Rectal smooth muscle tissue (tissue), 1 donor: ENCODE data around the gene NTMT2.
"Not testable (repeated sequence)": the region's sequence is repeated elsewhere in the genome, so short reads cannot be mapped to it uniquely, and the experiment has no call there.

Source experiments
- H3K27ac ChIP-seq: one replicate; pipeline ENCODE4 v1.7.0; 2013; ENCODE audit warnings: low read depth, low read length, inconsistent platforms
- H3K27me3 ChIP-seq: one replicate; pipeline ENCODE4 v1.7.0; 2013; ENCODE audit warnings: low read length; ENCODE audit not compliant: control insufficient read depth, insufficient read depth
- H3K36me3 ChIP-seq: one replicate; pipeline ENCODE4 v1.7.0; 2013; ENCODE audit warnings: low read length; ENCODE audit not compliant: control insufficient read depth, insufficient read depth
- H3K4me1 ChIP-seq: one replicate; pipeline ENCODE4 v1.7.0; 2013; ENCODE audit warnings: low read length; ENCODE audit not compliant: control insufficient read depth, insufficient read depth
- H3K4me3 ChIP-seq: one replicate; pipeline ENCODE4 v1.7.0; 2013; ENCODE audit warnings: low read length
- H3K9ac ChIP-seq: one replicate; pipeline ENCODE4 v1.7.0; 2013; ENCODE audit warnings: low read length

NTMT2 gene

DNA sequence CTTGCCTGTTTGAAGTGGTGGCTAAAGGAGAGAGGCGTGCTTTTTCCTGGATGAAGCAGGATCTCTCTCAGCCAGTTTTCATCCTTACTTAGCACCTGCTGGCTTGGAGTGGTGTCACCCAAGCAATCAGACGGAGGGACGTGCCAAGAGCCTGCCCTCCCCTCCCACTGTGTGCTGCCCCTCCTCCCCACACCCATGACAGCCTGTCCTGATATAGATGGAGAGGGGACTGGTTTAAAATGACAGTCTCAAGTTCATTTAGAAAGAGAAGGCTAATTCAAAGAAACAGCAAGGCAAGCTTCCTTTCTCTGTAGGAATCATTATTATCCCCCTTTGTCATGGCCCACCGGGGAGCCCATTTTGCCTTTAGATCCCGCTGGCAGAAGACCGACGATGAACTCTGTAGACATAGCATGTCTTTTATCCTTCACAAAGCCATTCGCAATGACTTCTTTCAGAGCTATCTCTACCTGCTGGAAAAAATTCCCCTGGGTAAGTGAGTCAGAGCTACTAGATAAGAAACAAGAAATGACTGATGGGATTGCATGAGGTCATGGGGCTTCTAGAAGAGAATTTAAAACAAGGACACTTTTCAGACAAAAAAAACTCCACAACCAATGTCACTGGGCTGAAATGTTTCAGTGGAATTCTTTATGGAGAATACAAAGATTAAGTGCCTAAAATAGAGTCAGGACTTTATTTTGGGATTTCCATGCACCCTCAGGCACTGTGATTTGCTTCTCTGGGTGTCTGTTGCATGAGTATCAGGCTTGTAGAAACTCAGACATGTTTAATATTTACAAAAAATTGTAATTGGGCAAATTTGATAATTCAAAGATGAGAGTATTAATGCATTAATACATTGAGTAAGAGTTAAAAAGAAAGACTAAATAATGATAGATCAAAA, at the start of gene NTMT2:
Gene NTMT2 (plus strand): TSS at position 190 of the 907 bp plus-strand sequence. CDS start 149 bp downstream, at position 339.
- Histone ChIP-seq H3K27me3 (no peaks in the 10 kb centered on the region), H3K9ac (no peak within 1 kb of the TSS), H3K4me3 (no peak within 1 kb of the TSS), H3K27ac (no peak within 1 kb of the TSS), H3K4me1 (no peaks in the 10 kb centered on the region), H3K36me3 (no peaks in the 10 kb centered on the region)

GRCh38 chr1:170095976-170096748, 49.6 kb upstream of the NTMT2 start:
- Histone ChIP-seq H3K36me3 (no peaks in the 10 kb centered on the region), H3K4me1 (no peaks in the 10 kb centered on the region), H3K4me3 (no peak overlapping the region), H3K27ac (no peak overlapping the region), H3K9ac (no peak overlapping the region), H3K27me3 (no peaks in the 10 kb centered on the region)

GRCh38 chr1:170096806-170097340, 48.9 kb upstream of the NTMT2 start:
- Histone ChIP-seq H3K4me3 (no peak overlapping the region), H3K27ac (no peak overlapping the region), H3K9ac (no peak overlapping the region), H3K27me3 (no peaks in the 10 kb centered on the region), H3K4me1 (no peaks in the 10 kb centered on the region), H3K36me3 (no peaks in the 10 kb centered on the region)

GRCh38 chr1:170097449-170097948, 48.3 kb upstream of the NTMT2 start:
- Histone ChIP-seq H3K36me3 (no peaks in the 10 kb centered on the region), H3K4me3 (no peak overlapping the region), H3K27ac (no peak overlapping the region), H3K4me1 (no peaks in the 10 kb centered on the region), H3K9ac (no peak overlapping the region), H3K27me3 (no peaks in the 10 kb centered on the region)

GRCh38 chr1:170113140-170113539, 32.6 kb upstream of the NTMT2 start:
- H3K36me3 ChIP-seq, H3K4me1 ChIP-seq, H3K4me3 ChIP-seq, H3K9ac ChIP-seq, H3K27ac ChIP-seq, H3K27me3 ChIP-seq: not testable (repeated sequence)

GRCh38 chr1:170114906-170115305, 30.9 kb upstream of the NTMT2 start:
- Histone ChIP-seq H3K4me3 (no peak overlapping the region), H3K36me3 (no peaks in the 10 kb centered on the region), H3K27me3 (no peaks in the 10 kb centered on the region), H3K4me1 (no peaks in the 10 kb centered on the region), H3K27ac (no peak overlapping the region), H3K9ac (no peak overlapping the region)

GRCh38 chr1:170122366-170122765, 23.4 kb upstream of the NTMT2 start:
- Histone ChIP-seq H3K9ac (no peak overlapping the region), H3K36me3 (no peaks in the 10 kb centered on the region), H3K27ac (no peak overlapping the region)

GRCh38 chr1:170125269-170125668, 20.5 kb upstream of the NTMT2 start:
- no peak overlapping the region for H3K9ac ChIP-seq
- no peaks in the 10 kb centered on the region for H3K36me3 ChIP-seq
- no peak overlapping the region for H3K4me3 ChIP-seq
- no peak overlapping the region for H3K27ac ChIP-seq
- no peaks in the 10 kb centered on the region for H3K27me3 ChIP-seq
- H3K4me1 ChIP-seq = no peaks in the 10 kb centered on the region

More at GRCh38 chr1:170122366-170122765, 23.4 kb upstream of the NTMT2 start:
- Histone ChIP-seq H3K4me1 (no peaks in the 10 kb centered on the region), H3K4me3 (no peak overlapping the region), H3K27me3 (no peaks in the 10 kb centered on the region)

- H3K27ac ChIP-seq = no peak overlapping the region
- no peaks in the 10 kb centered on the region for H3K4me1 ChIP-seq
- H3K36me3 ChIP-seq = no peaks in the 10 kb centered on the region
- no peak overlapping the region for H3K9ac ChIP-seq
- H3K27me3 ChIP-seq = no peaks in the 10 kb centered on the region
- H3K4me3 ChIP-seq = no peak overlapping the region
Measured at GRCh38 chr1:170126696-170127095, 19.1 kb upstream of the NTMT2 start.

GRCh38 chr1:170131450-170131849, 14.3 kb upstream of the NTMT2 start:
- Histone ChIP-seq H3K36me3 (no peaks in the 10 kb centered on the region), H3K27me3 (no peaks in the 10 kb centered on the region), H3K4me1 (no peaks in the 10 kb centered on the region), H3K9ac (no peak overlapping the region), H3K27ac (no peak overlapping the region), H3K4me3 (no peak overlapping the region)

DNA sequence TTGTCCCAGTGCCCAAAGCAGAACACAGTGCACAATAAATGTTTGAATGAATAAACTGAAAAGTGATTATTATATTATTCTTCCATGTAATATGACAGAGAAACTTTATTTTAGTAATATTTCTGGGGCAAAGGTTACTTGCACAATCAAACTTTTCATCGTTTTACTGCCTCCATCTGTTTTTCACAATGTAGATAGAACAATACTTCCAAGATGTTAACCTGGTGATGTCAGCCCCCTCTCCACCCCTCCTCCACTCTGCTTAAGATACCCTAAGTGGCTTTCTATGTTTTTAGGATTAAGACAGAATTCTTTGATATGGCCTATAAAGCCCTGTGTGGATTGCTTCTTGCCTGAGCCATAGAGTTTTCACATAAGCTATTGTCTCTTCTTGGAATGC, 13.8 kb upstream of the NTMT2 start:
- H3K27ac ChIP-seq = no peak overlapping the region
- H3K4me1 ChIP-seq = no peaks in the 10 kb centered on the region
- H3K4me3 ChIP-seq = no peak overlapping the region
- H3K9ac ChIP-seq = no peak overlapping the region
- H3K36me3 ChIP-seq = no peaks in the 10 kb centered on the region
- H3K27me3 ChIP-seq = no peaks in the 10 kb centered on the region

- H3K36me3 ChIP-seq = no peaks in the 10 kb centered on the region
- H3K27me3 ChIP-seq = no peaks in the 10 kb centered on the region
- no peaks in the 10 kb centered on the region for H3K4me1 ChIP-seq
- H3K4me3 ChIP-seq = no peak overlapping the region
- no peak overlapping the region for H3K27ac ChIP-seq
- no peak overlapping the region for H3K9ac ChIP-seq
Measured at GRCh38 chr1:170133766-170134495, 11.8 kb upstream of the NTMT2 start.
